Activated naive CD4-positive, alpha-beta T cell treated with anti-CD3 and anti-CD28 coated beads for 36 hours (primary cell): ENCODE measurements around the gene STXBP5L. TPM values are rescaled to one million over a fixed set of nuclear protein-coding genes. Genes with fewer than 3 reads are reported as not detected.

Experiments used
- CTCF ChIA-PET: fragments of 350-600 bp; sonication (Branson Sonifier 250); formaldehyde crosslinking; loops from one replicate; lab custom pipeline; 2021; ENCODE audit warnings: antibody characterized with exemption; lab: Charles Lee
- DNase-seq: peaks from one replicate; pipeline ENCODE4 v3.0.0-alpha.2; 2020
- H3K27ac Mint-ChIP-seq: one replicate; pipeline ENCODE4 v1.8.0; 2021; ENCODE audit warnings: mild to moderate bottlenecking, mixed read lengths
- H3K27me3 Mint-ChIP-seq: one replicate; pipeline ENCODE4 v1.8.0; 2021; ENCODE audit warnings: low read depth, mixed read lengths
- H3K36me3 Mint-ChIP-seq: one replicate; pipeline ENCODE4 v1.8.0; 2021; ENCODE audit warnings: low read depth, mixed read lengths
- H3K4me1 Mint-ChIP-seq: one replicate; pipeline ENCODE4 v1.8.0; 2021; ENCODE audit warnings: low read depth, mixed read lengths
- H3K4me3 Mint-ChIP-seq: one replicate; pipeline ENCODE4 v1.8.0; 2021; ENCODE audit warnings: mild to moderate bottlenecking, moderate library complexity, mixed read lengths
- H3K9me3 Mint-ChIP-seq: one replicate; pipeline ENCODE4 v1.8.0; 2021; ENCODE audit warnings: mixed read lengths
- intact Hi-C: fragments of 100-400 bp; cut with micrococcal nuclease; formaldehyde crosslinking; loops from one replicate; pipeline ENCODE4 v1.15.1; 2023
- total RNA-seq, 2 experiments: library from RNA; stranded (reverse); gene quantifications; one replicate each; pipeline ENCODE4 v1.2.3, GENCODE V29; 2021

Gene STXBP5L
- total RNA-seq, 2 experiments from 2014 or later = not detected

DNA sequence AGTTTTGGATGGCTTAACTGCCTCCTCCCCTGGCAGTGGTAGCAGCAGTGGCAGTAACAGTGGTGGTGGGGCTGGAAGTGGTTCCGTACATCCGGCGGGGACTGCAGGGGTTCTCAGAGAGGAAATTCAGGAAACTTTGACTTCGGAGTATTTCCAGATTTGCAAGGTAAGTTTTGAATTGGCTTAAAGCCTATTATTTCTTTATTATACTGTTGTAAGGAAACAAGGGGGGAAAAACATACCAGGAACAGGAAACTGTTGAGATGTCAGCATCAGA, 1.5 kb downstream of the STXBP5L start:
- Mint-ChIP-seq H3K27me3 (peaks cover 54% of the 10 kb centered on the region), H3K4me3 (no peak overlapping the region)
- intact Hi-C loops = loop anchor here (5.0 kb wide), 1 partner anchor 312 kb away; the partner anchor contains the start of gene NDUFB4

DNA sequence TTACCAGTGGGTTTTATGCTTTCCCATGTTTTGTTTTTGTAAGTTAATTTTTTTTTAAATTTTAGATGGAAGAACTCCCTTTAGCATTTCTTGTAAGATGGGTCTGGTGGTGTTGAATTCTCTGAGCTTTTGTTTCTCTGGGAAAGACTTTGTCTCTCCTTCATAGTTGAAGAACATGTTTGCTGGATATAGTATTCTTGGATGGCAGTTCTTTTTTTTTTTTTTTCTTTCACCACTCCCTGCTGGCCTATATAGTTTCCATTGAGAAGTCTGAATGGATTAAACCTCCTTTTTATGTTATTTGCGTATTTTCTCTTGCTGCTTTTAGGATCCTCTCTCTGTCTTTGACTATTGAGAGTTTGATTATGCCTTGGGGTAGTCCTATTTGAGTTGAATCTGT, 18.1 kb downstream of the STXBP5L start:
- Mint-ChIP-seq H3K9me3 (peaks cover 17% of the 10 kb centered on the region), H3K4me3 (no peak overlapping the region), H3K36me3 (no peaks in the 10 kb centered on the region), H3K4me1 (no peaks in the 10 kb centered on the region), H3K27ac (no peak overlapping the region), H3K27me3 (peaks cover 4% of the 10 kb centered on the region)
- CTCF ChIA-PET = no interaction called here
- intact Hi-C loops = no loop called here
- DNase-seq = no peak

More for the DNA sequence above, 1.5 kb downstream of the STXBP5L start:
- CTCF ChIA-PET = no interaction called here
- DNase-seq = no peak
- Mint-ChIP-seq H3K36me3 (peaks cover 1% of the 10 kb centered on the region), H3K9me3 (peaks cover 2% of the 10 kb centered on the region), H3K27ac (no peak overlapping the region), H3K4me1 (peaks cover 18% of the 10 kb centered on the region)

DNA sequence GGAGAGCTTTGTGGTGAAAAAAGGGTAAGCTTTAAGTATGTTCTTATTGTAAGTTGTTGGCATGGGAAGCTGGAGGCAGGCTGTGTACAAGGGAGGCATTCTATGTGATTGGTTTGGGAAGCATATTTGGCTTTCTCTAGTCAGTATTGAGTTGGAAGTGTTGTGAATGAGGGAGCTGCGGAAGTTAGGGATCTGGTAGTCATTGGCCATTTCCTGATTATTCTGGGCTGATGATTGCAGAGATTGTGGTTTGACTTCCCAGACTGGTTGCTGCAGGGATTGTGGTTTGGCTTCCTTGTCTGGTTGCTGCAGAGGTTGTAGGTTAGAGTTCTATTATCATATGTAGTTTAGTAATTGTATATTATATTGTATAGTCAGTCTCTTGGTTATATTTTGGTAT, 21.0 kb downstream of the STXBP5L start:
- Mint-ChIP-seq H3K36me3 (no peaks in the 10 kb centered on the region), H3K9me3 (peaks cover 15% of the 10 kb centered on the region), H3K27me3 (no peaks in the 10 kb centered on the region), H3K4me3 (no peak overlapping the region), H3K4me1 (no peaks in the 10 kb centered on the region), H3K27ac (no peak overlapping the region)
- CTCF ChIA-PET = no interaction called here
- DNase-seq = no peak
- intact Hi-C loops = no loop called here

DNA sequence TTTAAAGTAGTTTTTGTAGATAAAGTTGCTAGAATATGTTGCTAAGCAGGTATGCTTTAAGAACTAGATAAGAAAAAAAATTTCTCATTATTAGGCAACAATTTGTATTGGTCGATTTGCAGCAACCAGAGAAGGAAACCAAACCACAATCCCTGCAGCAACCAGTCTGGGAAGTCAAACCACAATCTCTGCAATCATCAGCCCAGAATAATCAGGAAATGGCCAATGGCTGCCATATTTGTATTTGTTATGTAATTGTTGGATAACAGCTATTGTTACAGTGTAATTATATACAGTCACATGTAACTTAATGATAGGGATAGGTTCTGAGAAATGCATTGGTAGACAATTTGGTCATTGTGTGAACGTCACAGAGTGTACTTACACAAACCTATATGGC, 23.6 kb downstream of the STXBP5L start:
- Mint-ChIP-seq H3K4me1 (no peaks in the 10 kb centered on the region), H3K9me3 (peaks cover 8% of the 10 kb centered on the region), H3K36me3 (no peaks in the 10 kb centered on the region), H3K4me3 (no peak overlapping the region), H3K27ac (no peak overlapping the region), H3K27me3 (no peaks in the 10 kb centered on the region)
- CTCF ChIA-PET = no interaction called here
- intact Hi-C loops = no loop called here
- no peak for DNase-seq

DNA sequence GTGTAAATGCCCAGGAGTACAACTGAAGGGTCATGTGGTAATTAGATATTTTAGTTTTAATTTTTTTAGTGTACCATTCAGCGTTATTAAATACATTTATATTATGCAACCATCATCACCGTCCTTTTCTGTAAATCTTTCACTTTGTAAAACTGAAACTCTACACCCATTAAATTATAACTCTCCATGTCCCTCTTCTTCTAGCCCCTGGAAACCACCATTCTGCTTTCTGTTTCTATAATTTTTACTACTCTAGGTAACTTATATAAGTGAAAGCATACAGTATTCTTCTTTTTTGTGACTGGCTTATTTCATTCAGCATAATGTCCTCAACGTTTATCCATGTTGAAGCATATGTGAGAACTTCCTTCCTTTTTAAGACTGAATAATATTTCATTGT, 48.1 kb downstream of the STXBP5L start:
- peaks cover 8% of the 10 kb centered on the region for H3K9me3 Mint-ChIP-seq

DNA sequence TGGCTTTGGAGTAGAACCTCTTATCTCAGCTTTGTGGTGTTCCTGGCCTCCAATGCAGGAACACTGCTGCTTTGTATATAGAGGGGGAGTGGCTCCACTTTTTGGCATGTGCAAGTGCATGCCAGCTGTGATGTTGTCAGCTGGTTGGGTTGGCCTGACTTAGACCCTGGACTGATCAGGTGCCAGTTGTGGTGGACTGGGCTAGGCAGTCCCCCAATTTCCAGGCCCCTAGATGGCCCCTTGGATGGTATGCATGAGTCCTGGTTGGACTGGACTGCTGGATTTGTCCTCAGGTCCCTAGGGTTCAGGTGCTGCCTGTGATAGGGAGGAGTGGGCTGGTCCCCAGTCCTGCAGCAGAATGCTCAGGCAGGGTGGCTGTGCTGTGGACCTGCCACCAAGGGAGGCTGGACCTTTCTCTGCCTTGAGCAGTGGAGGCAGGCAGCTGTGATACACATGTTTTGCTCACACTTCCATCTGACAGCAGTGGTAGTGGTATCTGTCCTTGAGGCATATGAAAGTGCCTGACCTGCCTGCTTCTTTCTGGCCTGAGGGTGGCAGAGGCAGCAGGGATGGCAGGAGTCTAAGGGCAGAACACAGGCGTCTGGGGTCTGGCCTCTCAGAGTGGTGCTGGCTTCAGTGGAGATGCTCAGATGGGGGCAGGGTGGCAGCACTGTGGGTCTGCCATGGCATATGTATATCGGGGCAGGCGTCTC, 74.8 kb downstream of the STXBP5L start:
- H3K9me3 Mint-ChIP-seq = peaks cover 12% of the 10 kb centered on the region
- no peaks in the 10 kb centered on the region for H3K36me3 Mint-ChIP-seq
- no peak overlapping the region for H3K4me3 Mint-ChIP-seq
- intact Hi-C loops = no loop called here
- CTCF ChIA-PET = no interaction called here
- DNase-seq = no peak
- H3K27me3 Mint-ChIP-seq = no peaks in the 10 kb centered on the region
- no peak overlapping the region for H3K27ac Mint-ChIP-seq
- H3K4me1 Mint-ChIP-seq = no peaks in the 10 kb centered on the region

More for the DNA sequence above, 48.1 kb downstream of the STXBP5L start:
- CTCF ChIA-PET = no interaction called here
- Mint-ChIP-seq H3K4me3 (no peak overlapping the region), H3K27ac (no peak overlapping the region), H3K27me3 (no peaks in the 10 kb centered on the region), H3K36me3 (no peaks in the 10 kb centered on the region), H3K4me1 (no peaks in the 10 kb centered on the region)
- intact Hi-C loops = no loop called here
- no peak for DNase-seq

DNA sequence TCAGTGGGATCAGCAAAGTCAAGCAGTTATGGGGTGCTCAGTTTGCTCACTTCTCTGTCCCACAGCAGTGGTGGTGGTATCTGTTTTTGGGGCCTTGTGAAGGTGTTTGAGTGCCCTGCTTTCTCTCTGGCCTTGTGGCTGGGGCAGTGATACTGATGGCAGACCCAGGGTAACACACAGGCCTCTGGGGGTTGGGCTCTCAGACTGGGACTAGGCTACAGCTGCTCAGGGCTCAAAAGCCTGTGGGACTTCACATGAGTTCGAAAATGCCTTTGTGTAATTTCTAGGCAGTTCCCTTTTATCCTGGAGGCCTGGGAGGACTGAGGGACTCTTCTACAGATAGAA, 75.3 kb downstream of the STXBP5L start:
- Mint-ChIP-seq H3K4me3 (no peak overlapping the region), H3K9me3 (peaks cover 12% of the 10 kb centered on the region), H3K27ac (no peak overlapping the region), H3K4me1 (no peaks in the 10 kb centered on the region), H3K36me3 (no peaks in the 10 kb centered on the region), H3K27me3 (no peaks in the 10 kb centered on the region)
- intact Hi-C loops = no loop called here
- CTCF ChIA-PET = no interaction called here
- no peak for DNase-seq

DNA sequence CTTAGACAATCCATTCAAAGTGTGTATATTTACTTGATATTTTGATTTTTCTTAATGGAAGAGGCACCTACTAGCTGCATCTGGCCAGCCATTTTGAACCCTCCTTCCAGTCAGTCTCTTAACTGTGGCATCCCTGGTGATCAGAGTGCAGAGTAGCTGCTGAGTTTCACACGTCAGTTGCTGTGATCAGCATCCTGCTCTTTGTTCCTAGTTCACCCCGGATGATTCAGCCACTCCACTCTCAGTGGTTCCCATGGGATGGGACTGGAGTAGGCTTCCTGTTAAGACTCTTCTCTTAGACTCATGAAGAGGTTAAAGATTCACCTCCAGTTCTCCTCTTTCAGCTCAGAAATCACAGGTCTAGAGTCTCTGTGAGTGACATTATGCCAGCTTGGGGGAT, 75.8 kb downstream of the STXBP5L start:
- Mint-ChIP-seq H3K36me3 (no peaks in the 10 kb centered on the region), H3K27me3 (no peaks in the 10 kb centered on the region), H3K9me3 (peaks cover 12% of the 10 kb centered on the region), H3K4me1 (no peaks in the 10 kb centered on the region), H3K27ac (no peak overlapping the region), H3K4me3 (no peak overlapping the region)
- intact Hi-C loops = no loop called here
- CTCF ChIA-PET = no interaction called here
- no peak for DNase-seq

DNA sequence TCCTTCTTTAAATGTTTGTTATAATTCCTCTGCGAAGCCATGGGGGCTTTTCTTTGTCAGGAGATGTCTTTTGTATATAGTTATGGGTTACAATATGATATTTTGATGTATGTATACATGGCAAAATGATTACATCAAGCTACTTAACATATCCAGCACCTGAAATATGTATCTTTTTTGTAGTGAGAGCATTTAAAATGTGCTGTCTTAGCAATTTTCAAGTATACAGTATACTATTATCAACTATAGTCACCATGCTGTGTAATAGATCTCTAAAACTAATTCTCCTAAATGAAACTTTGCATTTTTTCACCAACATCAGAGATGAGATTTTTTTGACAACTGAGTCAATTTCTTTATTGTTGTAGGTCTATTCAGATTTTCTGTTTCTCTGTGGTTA, 77.2 kb downstream of the STXBP5L start:
- H3K9me3 Mint-ChIP-seq = peaks cover 8% of the 10 kb centered on the region
- no peak overlapping the region for H3K4me3 Mint-ChIP-seq
- DNase-seq = no peak
- no peaks in the 10 kb centered on the region for H3K4me1 Mint-ChIP-seq
- H3K27me3 Mint-ChIP-seq = no peaks in the 10 kb centered on the region
- CTCF ChIA-PET = no interaction called here
- intact Hi-C loops = no loop called here
- no peaks in the 10 kb centered on the region for H3K36me3 Mint-ChIP-seq
- no peak overlapping the region for H3K27ac Mint-ChIP-seq

DNA sequence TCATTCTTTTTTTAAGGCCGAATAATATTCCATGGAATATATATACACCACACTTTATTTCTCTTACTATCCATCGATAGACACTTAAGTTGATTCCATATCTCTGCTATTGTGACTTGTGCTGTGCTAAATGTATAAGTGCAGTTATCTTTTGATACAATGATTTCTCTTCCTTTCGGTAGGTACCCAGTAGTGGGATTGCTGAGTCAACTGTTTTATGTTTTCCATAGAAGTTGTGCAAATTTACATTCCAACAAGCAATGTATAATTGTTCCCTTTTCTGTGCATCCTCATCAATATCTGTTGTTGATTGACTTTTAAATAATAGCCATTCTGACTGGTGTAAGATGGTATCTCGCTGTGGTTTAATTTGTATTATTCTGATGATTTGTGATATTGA, 81.0 kb downstream of the STXBP5L start:
- CTCF ChIA-PET = no interaction called here
- Mint-ChIP-seq H3K9me3 (no peaks in the 10 kb centered on the region), H3K4me3 (no peak overlapping the region), H3K27me3 (no peaks in the 10 kb centered on the region), H3K4me1 (no peaks in the 10 kb centered on the region), H3K36me3 (no peaks in the 10 kb centered on the region), H3K27ac (no peak overlapping the region)
- intact Hi-C loops = no loop called here
- DNase-seq = no peak

DNA sequence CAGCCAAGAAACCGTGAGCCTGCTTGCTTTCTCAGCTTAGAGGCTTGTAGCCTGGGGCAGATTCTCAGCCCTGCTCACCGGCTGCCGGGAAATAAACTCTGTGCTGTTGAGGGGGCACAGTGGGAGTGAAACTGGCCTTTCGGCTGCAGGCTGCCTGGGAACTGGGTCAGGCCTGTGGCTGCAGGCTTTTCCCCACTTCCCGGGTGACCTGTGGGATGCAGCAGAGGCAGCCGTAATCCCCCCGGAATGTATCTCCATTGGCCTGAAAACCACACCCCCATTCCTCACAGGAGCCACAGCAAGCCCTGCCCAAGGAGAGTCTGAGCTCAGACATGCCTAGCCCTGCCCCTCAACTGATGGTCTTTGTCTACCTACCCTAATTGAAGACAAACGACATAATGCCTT, 110.9 kb downstream of the STXBP5L start:
- intact Hi-C loops = no loop called here
- Mint-ChIP-seq H3K4me3 (no peak overlapping the region), H3K27ac (no peak overlapping the region), H3K9me3 (peaks cover 2% of the 10 kb centered on the region), H3K36me3 (no peaks in the 10 kb centered on the region), H3K27me3 (peaks cover 2% of the 10 kb centered on the region), H3K4me1 (no peaks in the 10 kb centered on the region)
- no peak for DNase-seq
- CTCF ChIA-PET = interaction anchor here (0.7 kb wide), 1 partner anchor 26 kb away, joined by 3 read pairs; no protein-coding TSS in a partner anchor

DNA sequence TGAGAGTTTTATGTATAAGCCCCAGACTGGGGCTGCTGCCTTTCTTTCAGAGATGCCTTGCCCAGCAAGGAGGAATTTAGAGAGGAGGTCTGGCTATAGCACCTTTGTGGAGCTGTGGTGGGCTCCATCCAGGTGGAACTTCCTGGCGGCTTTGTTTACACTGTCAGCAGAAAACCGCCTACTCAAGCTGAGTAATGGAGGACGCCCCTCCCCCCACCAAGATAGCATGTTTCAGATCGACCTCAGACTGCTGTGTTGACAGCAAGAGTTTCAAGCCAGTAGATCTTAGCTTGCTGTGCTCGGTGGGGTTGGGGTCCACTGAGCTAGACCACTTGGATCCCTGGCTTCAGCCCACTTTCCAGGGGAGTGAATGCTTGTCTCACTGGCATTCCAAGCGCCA, 155.6 kb downstream of the STXBP5L start:
- intact Hi-C loops = no loop called here
- H3K36me3 Mint-ChIP-seq = no peaks in the 10 kb centered on the region
- H3K4me1 Mint-ChIP-seq = no peaks in the 10 kb centered on the region
- H3K27ac Mint-ChIP-seq = no peak overlapping the region
- CTCF ChIA-PET = no interaction called here
- no peak for DNase-seq
- peaks cover 2% of the 10 kb centered on the region for H3K9me3 Mint-ChIP-seq
- H3K27me3 Mint-ChIP-seq = no peaks in the 10 kb centered on the region
- no peak overlapping the region for H3K4me3 Mint-ChIP-seq

DNA sequence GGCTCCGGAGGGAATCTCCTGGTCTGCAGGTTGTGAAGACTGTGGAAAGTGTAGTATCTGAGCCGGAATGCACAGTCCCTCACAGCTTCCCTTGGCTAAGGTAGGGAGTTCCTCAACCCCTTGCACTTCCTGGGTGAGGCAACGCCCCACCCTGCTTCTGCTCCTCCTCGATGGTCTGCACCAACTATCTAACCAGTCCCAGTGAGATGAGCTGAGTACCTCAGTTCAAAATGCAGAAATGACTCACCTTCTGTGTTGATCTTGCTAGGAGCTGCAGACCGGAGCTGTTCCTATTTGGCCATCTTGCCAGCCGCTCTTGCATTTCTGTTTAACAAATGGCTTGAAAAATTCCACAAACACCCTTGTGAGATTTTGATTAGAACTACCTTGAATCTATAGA, 156.1 kb downstream of the STXBP5L start:
- intact Hi-C loops = no loop called here
- Mint-ChIP-seq H3K9me3 (peaks cover 2% of the 10 kb centered on the region), H3K4me3 (no peak overlapping the region), H3K27me3 (no peaks in the 10 kb centered on the region), H3K27ac (no peak overlapping the region), H3K36me3 (no peaks in the 10 kb centered on the region), H3K4me1 (no peaks in the 10 kb centered on the region)
- CTCF ChIA-PET = no interaction called here
- no peak for DNase-seq
